GM23338 (cell line): ENCODE results near the gene HOXB3. TPM values are rescaled to one million over a fixed set of nuclear protein-coding genes. Genes with fewer than 3 reads are reported as not detected.

Experiments
- ATAC-seq: fragments of 200-7000 bp; cut with Tn5 transposase; 3 replicates; pipeline ENCODE4 v1.9.1; 2020
- DNase-seq: peaks from one replicate; pipeline ENCODE4 v3.0.0-alpha.2; 2015; ENCODE audit warnings: low spot score
- H2AFZ ChIP-seq: fragments of 200-600 bp; sonication (generic); 2 replicates; pipeline ENCODE4 v1.8.0; 2016; ENCODE audit warnings: antibody characterized with exemption, mild to moderate bottlenecking, moderate library complexity
- H3F3A ChIP-seq: fragments of 200-600 bp; sonication (generic); replicated peaks from 2 replicates; pipeline ENCODE4 v1.8.0; 2017; ENCODE audit warnings: antibody characterized with exemption, mixed run types, low read depth
- H3K27ac ChIP-seq: fragments of 200-600 bp; sonication (generic); 2 replicates; pipeline ENCODE4 v1.6.1; 2016; ENCODE audit warnings: low read depth
- H3K27me3 ChIP-seq: fragments of 200-600 bp; sonication (generic); 2 replicates; pipeline ENCODE4 v1.8.0; 2016; ENCODE audit warnings: mild to moderate bottlenecking, mixed run types, moderate library complexity; ENCODE audit not compliant: insufficient read depth
- H3K36me3 ChIP-seq: fragments of 200-600 bp; sonication (generic); 2 replicates; pipeline ENCODE4 v1.8.0; 2016; ENCODE audit warnings: mild to moderate bottlenecking; ENCODE audit not compliant: insufficient read depth
- H3K4me1 ChIP-seq: fragments of 200-600 bp; sonication (generic); 2 replicates; pipeline ENCODE4 v1.8.0; 2016; ENCODE audit warnings: mild to moderate bottlenecking, moderate library complexity; ENCODE audit not compliant: insufficient read depth
- H3K4me2 ChIP-seq: fragments of 200-600 bp; sonication (generic); 2 replicates; pipeline ENCODE4 v1.7.1; 2017; ENCODE audit warnings: mixed run types
- H3K4me3 ChIP-seq: fragments of 200-600 bp; sonication (generic); 2 replicates; pipeline ENCODE4 v1.6.1; 2016; ENCODE audit warnings: mixed run types
- H3K79me2 ChIP-seq: fragments of 200-600 bp; sonication (generic); replicated peaks from 2 replicates; pipeline ENCODE4 v1.8.0; 2017; ENCODE audit warnings: mild to moderate bottlenecking; ENCODE audit not compliant: insufficient read depth
- H3K9me2 ChIP-seq: fragments of 200-600 bp; sonication (generic); 2 replicates; pipeline ENCODE4 v1.8.0; 2017; ENCODE audit not compliant: insufficient read depth
- H4K20me1 ChIP-seq: fragments of 200-600 bp; sonication (generic); replicated peaks from 2 replicates; pipeline ENCODE4 v1.8.0; 2017; ENCODE audit warnings: mild to moderate bottlenecking; ENCODE audit not compliant: insufficient read depth
- H3K27ac Mint-ChIP-seq: 2 replicates; pipeline ENCODE4 v1.8.0; 2020; ENCODE audit warnings: inconsistent platforms, mild to moderate bottlenecking, moderate library complexity, mixed read lengths
- H3K27me3 Mint-ChIP-seq: 3 replicates; pipeline ENCODE4 v1.8.0; 2022; ENCODE audit warnings: low read depth, mild to moderate bottlenecking, moderate library complexity, mixed read lengths, inconsistent platforms; ENCODE audit not compliant: insufficient read depth, poor library complexity
- H3K36me3 Mint-ChIP-seq: 3 replicates; pipeline ENCODE4 v1.8.0; 2021; ENCODE audit warnings: low read depth, mild to moderate bottlenecking, inconsistent platforms, moderate library complexity, mixed read lengths
- H3K4me1 Mint-ChIP-seq: 3 replicates; pipeline ENCODE4 v1.8.0; 2020; ENCODE audit warnings: mild to moderate bottlenecking, inconsistent platforms, mixed read lengths
- H3K4me3 Mint-ChIP-seq: 3 replicates; pipeline ENCODE4 v1.8.0; 2021; ENCODE audit warnings: moderate library complexity, mild to moderate bottlenecking, inconsistent platforms, mixed read lengths
- H3K9me3 Mint-ChIP-seq: 3 replicates; pipeline ENCODE4 v1.8.0; 2020; ENCODE audit warnings: moderate library complexity, mild to moderate bottlenecking, inconsistent platforms, mixed read lengths
- CTCF ChIP-seq, 2 experiments: fragments of 200-600 bp in 1 of 2; sonication (generic) in 1 of 2; conservative IDR thresholded peaks; 2 replicates each; pipeline versions ENCODE4 v1.5.1 to v1.6.1; 2016 to 2017; ENCODE audit warnings: antibody characterized with exemption in 2 of 2, low read depth in 2 of 2, mild to moderate bottlenecking in 2 of 2, moderate library complexity in 1 of 2
- EZH2 ChIP-seq: fragments of 200-600 bp; sonication (generic); IDR thresholded peaks from one replicate; pipeline ENCODE4 v1.8.0; 2017; ENCODE audit warnings: antibody characterized with exemption, mild to moderate bottlenecking, low read depth; ENCODE audit not compliant: unreplicated experiment
- EZH2phosphoT487 ChIP-seq: fragments of 200-600 bp; sonication (generic); IDR thresholded peaks from one replicate; pipeline ENCODE4 v1.8.1; 2018; ENCODE audit warnings: antibody characterized with exemption; ENCODE audit not compliant: unreplicated experiment
- JUNB ChIP-seq: IDR thresholded peaks from one replicate; pipeline ENCODE4 v1.6.1; 2016; ENCODE audit warnings: antibody characterized with exemption; ENCODE audit not compliant: unreplicated experiment
- NANOG ChIP-seq: IDR thresholded peaks from 2 replicates; pipeline ENCODE4 v1.6.1; 2016; ENCODE audit warnings: antibody characterized with exemption, borderline replicate concordance
- POLR2AphosphoS5 ChIP-seq: IDR thresholded peaks from 2 replicates; pipeline ENCODE4 v1.6.1; 2016; ENCODE audit warnings: antibody characterized with exemption, low read depth
- ZNF114 ChIP-seq: fragments of 250-450 bp; sonication (Bioruptor Pico); IDR thresholded peaks from 2 replicates; pipeline ENCODE4 v1.5.0; 2020; ENCODE audit warnings: mild to moderate bottlenecking, moderate library complexity
- ZNF331 ChIP-seq: fragments of 250-450 bp; sonication (Bioruptor Pico); IDR thresholded peaks from 2 replicates; pipeline ENCODE4 v1.5.0; 2020; ENCODE audit warnings: low read depth, mild to moderate bottlenecking, moderate library complexity
- ZNF462 ChIP-seq: fragments of 250-450 bp; sonication (Bioruptor Pico); IDR thresholded peaks from 2 replicates; pipeline ENCODE4 v1.5.0; 2020; ENCODE audit warnings: mild to moderate bottlenecking, moderate library complexity
- polyA plus RNA-seq: library from polyadenylated mRNA; unstranded; fragments of >200 nt; fragmentation: Nextera tagmentation; extraction: Ambion mirVana; gene quantifications from 2 replicates; pipeline ENCODE4 v1.2.1, GENCODE V29; 2016
- total RNA-seq: library from RNA; depleted of rRNA; stranded (reverse); fragments of >200 nt; shearing (Covaris generic); gene quantifications from 2 replicates; pipeline ENCODE4 v1.2.3, GENCODE V29; 2014
- TF ChIP-seq, protein P1 (sequence below): IDR thresholded peaks from one replicate; pipeline ENCODE4 v1.6.1; 2018; ENCODE audit warnings: antibody characterized with exemption; ENCODE audit not compliant: unreplicated experiment

Gene HOXB3
- total and polyA plus RNA-seq, 2 experiments from 2014 or later: 0.17 TPM; not detected in 1

DNA sequence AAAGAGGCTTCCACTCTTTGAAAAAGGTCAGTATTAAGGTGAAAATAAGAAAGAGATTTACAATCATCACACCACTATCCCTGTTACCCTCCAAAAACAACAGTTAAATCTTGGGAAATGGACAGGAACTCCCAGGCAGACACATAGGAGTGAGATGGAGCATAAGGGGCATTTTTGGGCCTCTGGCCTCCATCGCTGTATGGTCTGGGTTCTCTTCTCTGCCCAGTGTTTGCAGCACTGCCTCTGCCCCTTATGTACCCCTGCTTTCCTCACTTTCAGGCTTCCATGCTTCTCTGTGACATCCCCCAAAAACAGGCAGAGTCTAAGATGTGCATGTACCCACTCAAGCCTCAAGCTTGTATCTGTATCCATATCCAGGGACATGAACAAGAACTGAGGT, 44.5 kb downstream of the HOXB3 start:
- Mint-ChIP-seq H3K27me3 (peaks cover 98% of the 10 kb centered on the region), H3K4me3 (peak overlapping the region; percentile 55; the same call in 1 of the 3 replicates), H3K36me3 (peaks cover 4% of the 10 kb centered on the region; the same call in 1 of the 3 replicates), H3K27ac (no peak overlapping the region), H3K4me1 (peaks cover 69% of the 10 kb centered on the region), H3K9me3 (peaks cover 3% of the 10 kb centered on the region)
- H3K27ac ChIP-seq: no peak overlapping the region
- no peaks in the 10 kb centered on the region for H3K9me2 ChIP-seq
- DNase-seq: no peak
- H3K79me2 ChIP-seq: no peaks in the 10 kb centered on the region
- H3K4me1 ChIP-seq: peaks cover 89% of the 10 kb centered on the region
- H3K4me2 ChIP-seq: peak overlapping the region; percentile 74
- no peak overlapping the region for H3K4me3 ChIP-seq
- H3F3A ChIP-seq: peaks cover 33% of the 10 kb centered on the region
- no peaks in the 10 kb centered on the region; the same call in 1 of the 2 replicates for H3K36me3 ChIP-seq
- H3K27me3 ChIP-seq: peaks cover 100% of the 10 kb centered on the region
- no peak overlapping the region for H2AFZ ChIP-seq
- H4K20me1 ChIP-seq: peaks cover 18% of the 10 kb centered on the region
- TF ChIP-seq, protein P1, sequence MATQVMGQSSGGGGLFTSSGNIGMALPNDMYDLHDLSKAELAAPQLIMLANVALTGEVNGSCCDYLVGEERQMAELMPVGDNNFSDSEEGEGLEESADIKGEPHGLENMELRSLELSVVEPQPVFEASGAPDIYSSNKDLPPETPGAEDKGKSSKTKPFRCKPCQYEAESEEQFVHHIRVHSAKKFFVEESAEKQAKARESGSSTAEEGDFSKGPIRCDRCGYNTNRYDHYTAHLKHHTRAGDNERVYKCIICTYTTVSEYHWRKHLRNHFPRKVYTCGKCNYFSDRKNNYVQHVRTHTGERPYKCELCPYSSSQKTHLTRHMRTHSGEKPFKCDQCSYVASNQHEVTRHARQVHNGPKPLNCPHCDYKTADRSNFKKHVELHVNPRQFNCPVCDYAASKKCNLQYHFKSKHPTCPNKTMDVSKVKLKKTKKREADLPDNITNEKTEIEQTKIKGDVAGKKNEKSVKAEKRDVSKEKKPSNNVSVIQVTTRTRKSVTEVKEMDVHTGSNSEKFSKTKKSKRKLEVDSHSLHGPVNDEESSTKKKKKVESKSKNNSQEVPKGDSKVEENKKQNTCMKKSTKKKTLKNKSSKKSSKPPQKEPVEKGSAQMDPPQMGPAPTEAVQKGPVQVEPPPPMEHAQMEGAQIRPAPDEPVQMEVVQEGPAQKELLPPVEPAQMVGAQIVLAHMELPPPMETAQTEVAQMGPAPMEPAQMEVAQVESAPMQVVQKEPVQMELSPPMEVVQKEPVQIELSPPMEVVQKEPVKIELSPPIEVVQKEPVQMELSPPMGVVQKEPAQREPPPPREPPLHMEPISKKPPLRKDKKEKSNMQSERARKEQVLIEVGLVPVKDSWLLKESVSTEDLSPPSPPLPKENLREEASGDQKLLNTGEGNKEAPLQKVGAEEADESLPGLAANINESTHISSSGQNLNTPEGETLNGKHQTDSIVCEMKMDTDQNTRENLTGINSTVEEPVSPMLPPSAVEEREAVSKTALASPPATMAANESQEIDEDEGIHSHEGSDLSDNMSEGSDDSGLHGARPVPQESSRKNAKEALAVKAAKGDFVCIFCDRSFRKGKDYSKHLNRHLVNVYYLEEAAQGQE: no peak
- no peak for TF ChIP-seq EZH2phosphoT487
- TF ChIP-seq NANOG: no peak
- no peak for TF ChIP-seq CTCF (conservative IDR thresholded peaks at IDR 0.05; ENCODE audit: low read depth in 2 of 2)
- TF ChIP-seq EZH2: no peak
- ATAC-seq: no peak

- Mint-ChIP-seq H3K27ac (no peak within 1 kb of the TSS), H3K4me1 (peaks cover 70% of the 10 kb centered on the region), H3K4me3 (peak within 1 kb of the TSS; percentile 55), H3K36me3 (peaks cover 4% of the 10 kb centered on the region; the same call in 1 of the 3 replicates), H3K27me3 (peaks cover 98% of the 10 kb centered on the region), H3K9me3 (peaks cover 3% of the 10 kb centered on the region)
- DNase-seq (peak; percentile 49), ATAC-seq (no peak)
- H3K9me2 ChIP-seq: no peaks in the 10 kb centered on the region
- H3K27ac ChIP-seq: no peak within 1 kb of the TSS
- H2AFZ ChIP-seq: no peak within 1 kb of the TSS
- peaks cover 33% of the 10 kb centered on the region for H3F3A ChIP-seq
- H4K20me1 ChIP-seq: peaks cover 18% of the 10 kb centered on the region
- H3K4me2 ChIP-seq: peak within 1 kb of the TSS; percentile 74
- H3K36me3 ChIP-seq: no peaks in the 10 kb centered on the region; the same call in 1 of the 2 replicates
- peaks cover 100% of the 10 kb centered on the region for H3K27me3 ChIP-seq
- H3K79me2 ChIP-seq: no peaks in the 10 kb centered on the region
- H3K4me3 ChIP-seq: peak within 1 kb of the TSS; percentile 47
- peaks cover 89% of the 10 kb centered on the region for H3K4me1 ChIP-seq
- TF ChIP-seq ZNF331 (CRISPR knock-in tag): no peak
- no peak for TF ChIP-seq POLR2AphosphoS5
- TF ChIP-seq NANOG: no peak
- no peak for TF ChIP-seq ZNF462 (CRISPR knock-in tag)
- TF ChIP-seq JUNB: no peak
- TF ChIP-seq ZNF114: no peak
Observed at GRCh38 chr17:48545022-48545375, 45.0 kb downstream of the HOXB3 start, which contains the start of gene HOXB2. Gene HOXB2, minus strand, starts transcription at chr17:48545109. Its CDS starts 198 bp downstream, at chr17:48544911.
